GM12878 (cell line): ENCODE data around the gene RARB.

Source experiments
- JUNB ChIP-seq: IDR thresholded peaks from 2 replicates; pipeline ENCODE4 v1.6.1; 2016; ENCODE audit warnings: antibody characterized with exemption, mild to moderate bottlenecking
- POLR2A ChIP-seq: IDR thresholded peaks from 2 replicates; pipeline ENCODE4 v1.6.1; 2011; ENCODE audit warnings: low read depth, mild to moderate bottlenecking, low read length
- TF ChIP-seq, protein P1 (sequence below): fragments of 450-650 bp; IDR thresholded peaks from 2 replicates; pipeline ENCODE4 v1.6.1; 2017; ENCODE audit warnings: mild to moderate bottlenecking

DNA sequence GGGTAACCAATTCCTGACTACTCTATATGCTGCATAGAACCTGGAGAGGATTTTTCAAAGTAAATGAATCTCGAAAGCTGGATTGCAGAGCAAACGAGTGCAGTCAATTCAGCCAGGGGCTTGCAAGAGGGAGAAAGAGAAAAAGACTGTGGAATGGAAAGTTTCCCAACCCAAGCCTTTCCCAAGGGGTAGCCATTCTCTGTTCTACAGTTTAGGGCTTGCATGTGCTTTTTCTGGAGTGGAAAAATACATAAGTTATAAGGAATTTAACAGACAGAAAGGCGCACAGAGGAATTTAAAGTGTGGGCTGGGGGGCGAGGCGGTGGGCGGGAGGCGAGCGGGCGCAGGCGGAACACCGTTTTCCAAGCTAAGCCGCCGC lies 511 bp upstream of the RARB start:
- TF ChIP-seq JUNB (no peak), POLR2A (no peak)
- TF ChIP-seq, protein P1, sequence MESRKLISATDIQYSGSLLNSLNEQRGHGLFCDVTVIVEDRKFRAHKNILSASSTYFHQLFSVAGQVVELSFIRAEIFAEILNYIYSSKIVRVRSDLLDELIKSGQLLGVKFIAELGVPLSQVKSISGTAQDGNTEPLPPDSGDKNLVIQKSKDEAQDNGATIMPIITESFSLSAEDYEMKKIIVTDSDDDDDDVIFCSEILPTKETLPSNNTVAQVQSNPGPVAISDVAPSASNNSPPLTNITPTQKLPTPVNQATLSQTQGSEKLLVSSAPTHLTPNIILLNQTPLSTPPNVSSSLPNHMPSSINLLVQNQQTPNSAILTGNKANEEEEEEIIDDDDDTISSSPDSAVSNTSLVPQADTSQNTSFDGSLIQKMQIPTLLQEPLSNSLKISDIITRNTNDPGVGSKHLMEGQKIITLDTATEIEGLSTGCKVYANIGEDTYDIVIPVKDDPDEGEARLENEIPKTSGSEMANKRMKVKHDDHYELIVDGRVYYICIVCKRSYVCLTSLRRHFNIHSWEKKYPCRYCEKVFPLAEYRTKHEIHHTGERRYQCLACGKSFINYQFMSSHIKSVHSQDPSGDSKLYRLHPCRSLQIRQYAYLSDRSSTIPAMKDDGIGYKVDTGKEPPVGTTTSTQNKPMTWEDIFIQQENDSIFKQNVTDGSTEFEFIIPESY = no peak
